ENCODE results near the gene TINAG. TPM values are rescaled to one million over a fixed set of nuclear protein-coding genes. Genes with fewer than 3 reads are reported as not detected.

TINAG gene
- total RNA-seq, 1 donor from 2014 or later: not detected

DNA sequence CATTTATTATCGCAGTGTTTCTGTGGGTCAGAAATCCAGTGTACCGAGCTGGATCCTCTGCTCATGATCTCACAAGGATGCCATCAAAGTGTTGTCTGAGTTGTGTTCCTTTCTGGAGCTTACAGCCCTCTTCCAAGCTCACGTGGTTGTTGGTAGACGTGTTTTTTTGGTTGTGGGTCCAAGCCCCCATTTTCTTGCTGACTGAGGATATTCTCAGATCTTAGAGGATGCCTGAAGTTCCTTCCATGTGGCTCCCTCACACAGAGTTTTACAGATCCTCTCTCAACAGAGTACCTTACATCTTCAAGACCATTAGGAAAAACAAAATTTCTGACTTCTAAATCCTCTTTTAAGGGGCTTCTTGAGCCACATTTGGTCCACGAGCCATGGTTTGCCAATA lies 78.1 kb downstream of the TINAG start:
- no peak for DNase-seq (ENCODE audit: extremely low spot score in 2 of 2)
- Histone ChIP-seq H3K27me3 (no peaks in the 10 kb centered on the region), H3K27ac (no peak overlapping the region), H3K36me3 (no peaks in the 10 kb centered on the region), H3K4me3 (no peak overlapping the region), H3K4me1 (no peaks in the 10 kb centered on the region), H3K9me3 (no peaks in the 10 kb centered on the region)
- intact Hi-C loops (cut with DNase I): no loop called here
- TF ChIP-seq POLR2A (IDR thresholded peaks at IDR 0.05) (no peak), POLR2AphosphoS5 (IDR thresholded peaks at IDR 0.05; ENCODE audit: insufficient read depth in 1 of 2, low read depth in 1 of 2) (no peak)
- TF ChIP-seq, protein P1, sequence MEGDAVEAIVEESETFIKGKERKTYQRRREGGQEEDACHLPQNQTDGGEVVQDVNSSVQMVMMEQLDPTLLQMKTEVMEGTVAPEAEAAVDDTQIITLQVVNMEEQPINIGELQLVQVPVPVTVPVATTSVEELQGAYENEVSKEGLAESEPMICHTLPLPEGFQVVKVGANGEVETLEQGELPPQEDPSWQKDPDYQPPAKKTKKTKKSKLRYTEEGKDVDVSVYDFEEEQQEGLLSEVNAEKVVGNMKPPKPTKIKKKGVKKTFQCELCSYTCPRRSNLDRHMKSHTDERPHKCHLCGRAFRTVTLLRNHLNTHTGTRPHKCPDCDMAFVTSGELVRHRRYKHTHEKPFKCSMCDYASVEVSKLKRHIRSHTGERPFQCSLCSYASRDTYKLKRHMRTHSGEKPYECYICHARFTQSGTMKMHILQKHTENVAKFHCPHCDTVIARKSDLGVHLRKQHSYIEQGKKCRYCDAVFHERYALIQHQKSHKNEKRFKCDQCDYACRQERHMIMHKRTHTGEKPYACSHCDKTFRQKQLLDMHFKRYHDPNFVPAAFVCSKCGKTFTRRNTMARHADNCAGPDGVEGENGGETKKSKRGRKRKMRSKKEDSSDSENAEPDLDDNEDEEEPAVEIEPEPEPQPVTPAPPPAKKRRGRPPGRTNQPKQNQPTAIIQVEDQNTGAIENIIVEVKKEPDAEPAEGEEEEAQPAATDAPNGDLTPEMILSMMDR (IDR thresholded peaks at IDR 0.05): no peak

DNA sequence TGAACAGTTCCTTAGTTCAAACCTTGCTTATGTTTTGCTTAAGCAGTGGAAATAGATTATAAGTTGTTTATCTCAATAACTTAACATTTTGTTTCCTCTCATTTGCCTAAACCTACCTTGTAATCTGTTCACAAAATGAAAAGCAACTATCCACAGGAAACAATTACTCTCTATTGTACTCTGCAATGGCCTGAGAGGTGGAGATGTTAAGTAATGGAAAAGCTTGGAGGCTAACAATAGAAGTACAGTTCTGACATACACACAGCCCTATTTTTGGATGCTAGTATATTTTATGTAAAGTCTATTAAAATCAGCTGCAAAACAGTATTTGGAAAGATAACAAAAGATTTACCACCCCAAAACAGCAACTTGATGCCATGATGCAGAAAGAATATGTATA lies 82.1 kb downstream of the TINAG start:
- H3K9me3 ChIP-seq: no peaks in the 10 kb centered on the region
- intact Hi-C loops (cut with DNase I): no loop called here
- TF ChIP-seq, protein P1 (IDR thresholded peaks at IDR 0.05): no peak
- TF ChIP-seq POLR2AphosphoS5 (IDR thresholded peaks at IDR 0.05; ENCODE audit: insufficient read depth in 1 of 2, low read depth in 1 of 2) (no peak), POLR2A (IDR thresholded peaks at IDR 0.05) (no peak)
- H3K36me3 ChIP-seq: no peaks in the 10 kb centered on the region
- no peak overlapping the region for H3K4me3 ChIP-seq
- no peaks in the 10 kb centered on the region for H3K4me1 ChIP-seq
- H3K27ac ChIP-seq: no peak overlapping the region
- DNase-seq (ENCODE audit: extremely low spot score in 2 of 2): no peak
- H3K27me3 ChIP-seq: no peaks in the 10 kb centered on the region

DNA sequence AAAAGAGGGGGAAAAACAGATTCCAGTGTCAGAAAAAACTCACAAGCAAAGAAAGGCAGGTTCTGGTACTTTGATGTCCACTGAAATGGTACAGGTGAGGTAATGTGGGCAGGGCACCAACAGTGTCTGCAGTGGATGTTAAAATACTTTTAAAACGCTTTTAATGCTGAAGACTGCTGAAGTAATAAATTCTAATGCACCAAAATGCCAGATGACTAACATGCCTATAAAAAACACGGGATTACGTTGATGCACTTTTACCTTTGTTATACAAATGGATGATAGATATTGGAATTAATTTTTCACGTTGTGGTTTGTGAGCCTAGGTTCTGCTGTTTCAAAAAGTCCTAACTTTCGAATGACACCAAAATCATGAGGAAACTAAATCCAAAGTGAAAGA lies 83.3 kb downstream of the TINAG start:
- Histone ChIP-seq H3K36me3 (no peaks in the 10 kb centered on the region), H3K27ac (no peak overlapping the region), H3K27me3 (no peaks in the 10 kb centered on the region), H3K4me3 (no peak overlapping the region), H3K9me3 (no peaks in the 10 kb centered on the region), H3K4me1 (no peaks in the 10 kb centered on the region)
- TF ChIP-seq POLR2A (IDR thresholded peaks at IDR 0.05) (no peak), POLR2AphosphoS5 (IDR thresholded peaks at IDR 0.05; ENCODE audit: insufficient read depth in 1 of 2, low read depth in 1 of 2) (no peak)
- TF ChIP-seq, protein P1 (IDR thresholded peaks at IDR 0.05): no peak
- DNase-seq (ENCODE audit: extremely low spot score in 2 of 2): no peak
- intact Hi-C loops (cut with DNase I): no loop called here

DNA sequence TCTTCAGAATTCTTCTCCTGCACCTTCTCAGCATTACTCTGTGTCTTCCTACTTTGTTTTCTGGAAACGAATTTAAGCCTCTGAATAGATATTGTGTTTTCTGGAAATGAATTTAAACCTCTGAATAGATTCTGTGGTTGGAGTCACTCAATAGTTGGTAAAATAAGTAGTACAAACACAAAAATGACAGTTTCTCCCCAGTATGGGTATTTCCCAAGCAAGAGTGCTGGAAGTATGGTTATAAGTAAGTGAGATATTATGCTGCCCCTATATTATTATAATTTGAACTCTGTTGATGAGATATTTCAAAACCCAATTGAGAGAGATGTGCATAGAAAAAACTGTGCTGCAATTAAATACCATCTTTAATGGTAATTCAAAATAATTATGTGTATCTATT lies 94.9 kb downstream of the TINAG start:
- intact Hi-C loops (cut with DNase I): no loop called here
- DNase-seq (ENCODE audit: extremely low spot score in 2 of 2): no peak
- Histone ChIP-seq H3K4me3 (no peak overlapping the region), H3K9me3 (no peaks in the 10 kb centered on the region), H3K36me3 (no peaks in the 10 kb centered on the region), H3K27ac (no peak overlapping the region), H3K4me1 (no peaks in the 10 kb centered on the region), H3K27me3 (no peaks in the 10 kb centered on the region)
- TF ChIP-seq POLR2A (IDR thresholded peaks at IDR 0.05) (no peak), POLR2AphosphoS5 (IDR thresholded peaks at IDR 0.05; ENCODE audit: insufficient read depth in 1 of 2, low read depth in 1 of 2) (no peak)
- TF ChIP-seq, protein P1 (IDR thresholded peaks at IDR 0.05): no peak

DNA sequence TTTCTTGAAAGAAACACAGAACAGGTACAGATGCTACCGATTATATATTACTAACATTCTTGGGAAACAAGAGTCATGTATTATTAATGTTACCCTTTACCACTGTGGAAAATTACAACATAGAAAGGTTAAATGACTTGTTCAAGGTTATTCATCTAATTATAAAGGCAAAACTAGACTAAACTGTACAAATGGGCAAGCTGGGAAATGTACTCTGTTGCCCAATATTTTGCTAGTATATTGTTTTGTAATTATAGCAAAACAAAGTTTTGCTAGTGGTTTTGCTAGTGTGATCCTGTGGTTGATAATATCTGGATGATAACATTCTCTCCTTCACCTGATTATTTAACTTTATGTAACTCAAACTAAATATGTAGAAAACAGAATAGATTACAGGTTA lies 96.5 kb downstream of the TINAG start:
- Histone ChIP-seq H3K27me3 (no peaks in the 10 kb centered on the region), H3K36me3 (no peaks in the 10 kb centered on the region), H3K4me1 (no peaks in the 10 kb centered on the region), H3K27ac (no peak overlapping the region), H3K9me3 (no peaks in the 10 kb centered on the region), H3K4me3 (no peak overlapping the region)
- intact Hi-C loops (cut with DNase I): no loop called here
- TF ChIP-seq, protein P1 (IDR thresholded peaks at IDR 0.05): no peak
- TF ChIP-seq POLR2A (IDR thresholded peaks at IDR 0.05) (no peak), POLR2AphosphoS5 (IDR thresholded peaks at IDR 0.05; ENCODE audit: insufficient read depth in 1 of 2, low read depth in 1 of 2) (no peak)
- DNase-seq (ENCODE audit: extremely low spot score in 2 of 2): no peak

Data from vagina (tissue), 2 donors.